NOMO-1 (cell line): ENCODE results near the gene FUT2.
A peak's percentile ranks its signal among the peaks of the same experiment; 100 is the strongest.
"Not testable (repeated sequence)": the region's sequence is repeated elsewhere in the genome, so short reads cannot be mapped to it uniquely, and the experiment has no call there.

Experiments used
- DNase-seq, 2 experiments: peaks; one replicate each; lab custom pipeline; 2025; ENCODE audit not compliant: unreplicated experiment in 2 of 2; lab: John Stamatoyannopoulos, UW

Gene FUT2

DNA sequence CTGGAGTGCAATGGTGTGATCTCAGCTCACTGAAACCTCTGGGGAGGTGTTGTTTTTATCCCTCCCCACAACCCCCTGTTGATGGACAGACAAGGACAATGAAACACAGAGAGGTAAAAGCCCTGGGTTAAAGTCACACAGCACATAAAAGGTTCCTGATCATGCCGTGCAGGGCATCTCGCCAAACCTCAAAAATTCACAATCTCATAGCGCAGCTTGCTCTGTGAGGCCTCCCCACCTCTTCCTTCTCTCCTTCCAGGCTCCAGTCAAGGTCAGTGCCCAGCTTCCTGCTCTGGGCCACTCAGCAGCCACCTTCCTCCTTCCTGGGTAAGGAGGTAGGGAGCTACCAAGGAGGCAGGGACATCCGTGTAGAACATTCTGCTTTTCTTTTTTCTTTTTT lies 2.3 kb downstream of the FUT2 start:
- no peak for DNase-seq

DNA sequence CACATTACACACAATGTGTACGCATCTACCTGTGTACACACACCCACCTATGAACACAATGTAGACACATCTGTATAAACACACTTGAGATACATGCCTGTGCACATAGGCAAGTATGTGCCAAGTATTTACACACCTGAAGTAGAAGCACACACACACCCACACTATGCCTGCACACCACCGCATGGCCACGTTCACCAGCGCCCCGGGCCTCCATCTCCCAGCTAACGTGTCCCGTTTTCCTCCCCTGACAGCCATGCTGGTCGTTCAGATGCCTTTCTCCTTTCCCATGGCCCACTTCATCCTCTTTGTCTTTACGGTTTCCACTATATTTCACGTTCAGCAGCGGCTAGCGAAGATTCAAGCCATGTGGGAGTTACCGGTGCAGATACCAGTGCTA lies 6.9 kb downstream of the FUT2 start:
- no peak for DNase-seq

DNA sequence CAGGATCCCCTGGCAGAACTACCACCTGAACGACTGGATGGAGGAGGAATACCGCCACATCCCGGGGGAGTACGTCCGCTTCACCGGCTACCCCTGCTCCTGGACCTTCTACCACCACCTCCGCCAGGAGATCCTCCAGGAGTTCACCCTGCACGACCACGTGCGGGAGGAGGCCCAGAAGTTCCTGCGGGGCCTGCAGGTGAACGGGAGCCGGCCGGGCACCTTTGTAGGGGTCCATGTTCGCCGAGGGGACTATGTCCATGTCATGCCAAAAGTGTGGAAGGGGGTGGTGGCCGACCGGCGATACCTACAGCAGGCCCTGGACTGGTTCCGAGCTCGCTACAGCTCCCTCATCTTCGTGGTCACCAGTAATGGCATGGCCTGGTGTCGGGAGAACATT lies 7.5 kb downstream of the FUT2 start:
- no peak for DNase-seq

DNA sequence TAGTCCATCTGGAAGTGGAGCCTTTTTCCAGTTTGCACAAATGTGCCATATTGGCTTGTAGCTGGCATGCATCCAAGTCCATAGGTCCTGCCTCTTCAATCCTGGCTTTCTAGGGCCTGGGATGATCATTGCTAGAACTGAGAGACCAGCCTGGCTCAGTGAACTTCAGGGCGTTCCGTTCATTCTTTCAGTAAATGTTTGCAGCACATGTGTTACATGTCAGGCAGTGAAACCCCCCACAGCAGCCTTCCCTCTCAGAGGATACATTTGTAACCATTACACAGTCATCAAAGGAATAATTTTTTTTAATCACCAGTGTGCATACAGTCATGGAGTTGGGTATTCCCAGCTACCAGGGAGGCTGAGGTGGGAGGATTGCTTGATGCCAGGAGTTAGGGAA lies 9.7 kb downstream of the FUT2 start:
- no peak for DNase-seq

DNA sequence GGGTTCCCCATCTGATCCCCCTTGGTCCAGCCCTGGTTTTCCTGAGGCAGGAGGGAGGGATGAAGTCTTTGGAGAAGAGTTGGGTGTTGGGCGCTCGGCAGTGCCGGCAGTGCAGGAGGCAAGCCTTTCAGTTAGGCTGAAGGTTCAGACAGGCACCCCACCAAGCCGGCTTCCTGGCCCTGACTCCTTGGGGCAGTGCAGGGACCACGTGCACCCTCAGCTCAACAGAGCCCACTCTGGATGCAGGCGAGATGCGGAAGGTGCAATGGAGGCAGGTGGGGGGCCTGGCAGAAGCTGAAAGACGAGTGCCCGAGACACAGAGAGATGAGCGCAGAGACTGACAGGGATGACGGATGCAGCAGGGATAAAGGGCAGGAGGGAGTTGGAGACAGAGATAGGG lies 12.7 kb downstream of the FUT2 start:
- no peak for DNase-seq

DNA sequence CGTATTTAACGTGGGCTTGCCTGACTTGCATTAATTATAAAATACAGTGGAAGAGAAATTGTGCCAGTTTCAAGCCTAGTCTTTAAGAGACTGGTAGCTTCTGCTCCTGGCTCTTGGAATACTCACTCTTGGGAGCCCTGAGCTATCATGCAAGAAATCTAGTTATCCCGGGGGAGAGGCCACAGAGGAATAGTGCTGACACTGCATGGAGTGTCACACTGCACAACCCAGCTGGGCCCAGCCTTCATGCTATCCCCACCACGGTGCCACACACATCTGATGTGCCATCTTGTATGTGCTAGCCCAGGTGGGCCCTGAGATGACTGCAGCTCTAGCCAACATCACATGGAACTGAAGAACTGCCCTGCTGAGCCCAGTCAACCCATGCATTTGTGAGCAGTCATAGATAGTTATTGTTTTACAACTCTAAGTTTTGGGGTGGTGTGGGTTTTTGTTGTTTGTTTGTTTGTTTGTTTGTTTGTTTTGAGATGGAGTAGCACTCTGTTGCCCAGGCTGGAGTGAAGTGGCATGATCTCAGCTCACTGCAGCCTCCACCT lies 15.4 kb downstream of the FUT2 start:
- no peak for DNase-seq

DNA sequence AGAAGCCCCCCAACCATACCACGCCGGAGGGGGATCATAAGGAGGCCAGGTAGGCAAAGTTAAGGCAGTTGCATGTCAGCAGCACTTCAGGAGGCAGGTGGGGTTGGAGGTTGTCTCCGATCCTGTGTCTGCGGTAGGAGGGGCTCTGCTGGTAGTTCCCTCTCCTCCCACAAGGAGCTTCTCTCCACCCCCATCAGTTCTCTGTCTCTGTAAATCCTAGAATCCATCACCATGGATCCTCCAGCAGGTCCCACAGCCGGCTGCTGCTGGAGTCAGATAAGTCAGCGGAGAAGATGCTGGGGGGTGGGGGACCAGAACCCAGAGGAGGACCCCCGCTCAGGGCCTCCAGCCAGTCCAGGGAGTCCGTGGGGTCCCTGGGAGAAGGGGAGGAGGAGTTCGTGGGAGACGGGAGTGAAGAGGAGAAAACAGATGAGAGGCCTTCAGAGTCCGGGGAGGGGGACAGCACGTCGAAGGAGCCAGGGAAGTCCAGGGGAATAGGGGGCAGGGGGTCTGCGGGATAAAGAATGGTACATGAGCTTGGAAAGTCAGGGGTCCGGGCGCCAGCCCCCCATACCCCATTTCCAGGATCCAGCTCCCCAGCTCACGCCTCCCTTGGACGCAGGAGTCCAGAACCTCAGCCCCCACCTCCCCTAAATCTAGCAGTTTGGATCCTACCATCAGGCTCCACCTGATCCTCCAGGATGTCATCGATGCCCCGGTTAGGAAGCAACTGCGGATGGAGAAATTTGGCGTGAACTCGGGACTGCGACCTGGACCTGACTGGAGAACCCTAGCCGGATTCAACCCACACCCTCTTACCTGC lies 17.5 kb downstream of the FUT2 start:
- peak in 1 of 2 experiments; percentile 13 for DNase-seq

DNA sequence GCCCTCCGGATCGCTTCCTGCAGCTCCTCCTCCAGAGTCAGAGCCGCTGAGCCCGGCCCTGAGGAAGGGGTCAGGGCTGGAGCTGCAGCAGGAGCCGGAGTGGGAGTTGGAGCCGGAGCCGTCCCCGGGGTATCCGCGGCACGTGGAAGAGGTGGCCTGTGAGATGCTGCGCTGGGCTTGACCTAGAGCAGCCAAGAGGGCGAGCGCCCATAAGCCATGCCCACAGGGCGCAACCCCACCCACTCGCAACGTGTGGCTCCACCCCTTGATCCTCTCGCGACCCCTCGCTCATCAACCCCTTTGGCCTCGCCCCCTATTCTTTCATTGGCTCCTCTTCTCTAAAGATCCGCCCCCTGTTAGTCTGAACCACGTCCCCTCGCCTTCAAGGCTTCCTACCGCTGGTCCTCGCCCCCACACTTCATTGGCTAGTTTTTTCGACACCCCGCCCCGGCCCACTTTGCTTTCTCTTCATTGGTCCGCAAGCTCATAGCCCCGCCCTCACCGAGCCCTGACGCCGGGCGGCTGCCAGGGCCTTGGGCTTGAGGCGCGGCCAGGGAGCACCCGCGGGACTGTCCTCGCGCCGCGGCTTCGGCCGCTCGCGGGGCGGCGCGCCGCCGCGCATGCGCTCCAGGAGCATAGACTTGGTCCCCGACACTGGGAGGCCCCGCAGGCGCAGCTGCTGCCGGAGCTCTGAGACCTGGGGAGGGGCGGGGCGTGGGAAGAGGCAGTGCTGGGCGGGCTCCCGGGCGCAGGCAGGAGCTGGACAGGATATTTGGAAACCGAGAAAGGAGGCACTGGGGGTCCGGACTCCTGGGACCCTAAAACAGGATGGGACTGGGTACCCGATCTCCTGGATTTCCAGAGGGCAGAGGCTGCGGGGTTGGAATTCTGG lies 18.3 kb downstream of the FUT2 start:
- DNase-seq = peak; percentile 100

DNA sequence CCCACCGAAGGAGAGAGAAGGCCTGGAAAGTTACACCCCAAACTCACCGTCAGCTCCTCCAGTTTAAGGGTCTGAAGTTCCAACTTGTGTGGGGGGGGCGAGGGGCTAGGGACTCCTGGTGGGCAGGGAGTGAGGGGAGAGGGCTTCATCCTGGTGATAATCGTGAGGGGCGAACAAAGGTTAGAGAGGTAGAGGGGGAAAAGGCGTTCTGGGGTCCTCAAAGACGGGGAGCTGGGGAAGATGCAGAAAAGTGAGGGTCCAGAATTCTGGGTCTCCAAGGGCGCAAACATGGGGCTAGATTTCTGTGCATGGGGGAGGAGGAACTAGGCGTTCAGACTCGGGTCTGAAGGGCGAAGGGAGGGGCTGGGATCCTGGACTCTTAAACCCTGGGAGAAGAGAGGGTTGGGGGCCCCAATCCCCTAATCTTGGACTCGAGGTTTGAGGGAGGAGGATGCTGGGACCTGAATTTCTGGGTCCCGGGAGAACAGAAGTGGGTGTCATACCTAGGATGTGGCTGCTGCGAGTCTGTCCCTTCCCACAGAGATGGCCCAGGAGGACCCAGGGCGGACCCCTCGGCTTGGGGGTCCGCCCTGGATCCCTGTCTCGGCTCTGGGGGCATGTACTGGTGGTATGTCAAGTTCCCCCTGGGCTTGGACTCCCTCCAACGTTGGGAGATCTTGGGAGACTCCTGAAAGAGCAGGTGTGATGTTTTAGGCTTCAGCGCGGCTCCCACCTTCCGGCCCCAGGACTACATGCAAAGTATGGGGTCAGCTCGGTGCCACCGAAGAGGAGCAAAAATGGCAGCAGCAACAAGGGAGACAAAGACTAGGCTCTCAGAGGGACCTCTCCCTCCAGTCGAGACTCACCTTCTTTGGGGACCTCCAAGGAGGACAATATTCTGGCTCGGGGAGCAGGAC lies 19.2 kb downstream of the FUT2 start:
- DNase-seq = no peak

DNA sequence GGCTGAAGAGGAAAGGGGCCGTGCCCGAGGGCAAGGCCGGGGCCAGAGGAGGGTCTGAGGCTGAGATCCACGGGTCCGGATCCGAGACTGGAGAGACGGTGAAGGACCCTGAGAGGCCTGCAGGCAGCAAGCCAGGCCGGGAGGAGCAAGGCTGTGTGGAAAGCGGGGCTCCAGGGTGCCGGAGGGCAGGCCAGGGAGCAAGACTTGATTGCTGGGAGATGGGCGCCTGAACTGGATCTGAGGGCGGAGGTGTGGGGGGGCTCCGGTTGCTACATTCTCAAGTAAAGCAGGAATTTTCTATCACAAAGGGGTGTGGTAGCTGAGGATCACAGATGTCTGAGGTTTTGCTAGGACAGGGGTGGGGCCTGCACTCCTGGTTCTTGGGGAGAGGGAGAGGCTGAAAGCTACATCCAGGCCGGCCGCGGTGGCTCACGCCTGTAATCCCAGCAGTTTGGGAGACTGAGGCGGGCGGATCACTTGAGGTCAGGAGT lies 20.0 kb downstream of the FUT2 start:
- DNase-seq = no peak

DNA sequence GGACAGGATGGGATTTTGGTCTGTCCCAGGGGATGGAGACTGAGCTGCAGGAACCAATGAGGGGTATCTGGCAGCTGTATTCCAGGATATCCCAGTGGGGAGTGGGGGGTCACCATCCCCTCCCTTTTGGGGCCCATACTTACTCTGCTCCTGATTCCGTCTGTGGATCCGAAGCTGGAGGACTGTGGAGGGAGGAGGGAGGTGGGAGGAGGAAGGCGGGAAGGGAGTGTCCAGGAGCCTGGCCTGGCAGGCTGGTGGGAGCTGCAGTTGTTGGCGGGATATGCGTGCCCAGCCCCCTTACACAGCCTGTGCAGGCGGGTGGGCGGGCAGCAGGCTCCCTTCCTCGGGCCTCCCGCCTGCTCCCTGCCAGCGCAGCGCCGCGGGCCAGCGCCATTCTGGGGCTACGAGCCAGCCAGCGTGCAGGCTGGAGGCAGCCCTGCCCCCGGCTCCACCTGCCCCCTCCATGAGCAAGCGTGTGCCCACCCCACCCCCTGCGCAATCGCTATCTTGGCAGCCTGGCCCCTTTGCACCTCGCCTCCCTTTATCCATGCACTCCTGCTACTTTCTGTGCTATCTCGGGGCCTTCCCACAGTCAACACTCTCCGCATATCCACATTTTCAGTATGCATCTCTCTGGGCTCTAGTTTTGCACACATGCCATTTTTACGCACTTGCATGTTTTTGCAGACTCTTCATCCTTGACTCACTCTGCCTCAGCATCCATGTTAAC lies 21.0 kb downstream of the FUT2 start:
- no peak for DNase-seq

DNA sequence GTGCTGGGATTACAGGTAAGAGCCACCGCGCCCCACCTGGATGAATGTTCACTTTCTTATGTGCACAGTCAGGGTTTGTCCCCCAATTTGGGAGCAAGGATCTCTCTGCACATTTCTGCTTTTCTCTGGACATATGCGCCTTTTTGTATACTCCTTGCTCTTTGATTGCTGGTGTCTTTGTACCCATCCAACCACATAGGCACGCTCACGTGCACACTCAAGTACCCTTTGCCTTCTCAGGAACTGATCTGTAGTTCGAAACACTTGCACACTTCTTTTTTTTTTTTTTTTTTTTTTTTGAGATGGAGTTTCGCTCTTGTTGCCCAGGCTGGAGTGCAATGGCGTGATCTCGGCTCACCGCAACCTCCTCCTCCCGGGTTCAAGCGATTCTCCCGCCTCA lies 22.3 kb downstream of the FUT2 start:
- DNase-seq = not testable (repeated sequence)

DNA sequence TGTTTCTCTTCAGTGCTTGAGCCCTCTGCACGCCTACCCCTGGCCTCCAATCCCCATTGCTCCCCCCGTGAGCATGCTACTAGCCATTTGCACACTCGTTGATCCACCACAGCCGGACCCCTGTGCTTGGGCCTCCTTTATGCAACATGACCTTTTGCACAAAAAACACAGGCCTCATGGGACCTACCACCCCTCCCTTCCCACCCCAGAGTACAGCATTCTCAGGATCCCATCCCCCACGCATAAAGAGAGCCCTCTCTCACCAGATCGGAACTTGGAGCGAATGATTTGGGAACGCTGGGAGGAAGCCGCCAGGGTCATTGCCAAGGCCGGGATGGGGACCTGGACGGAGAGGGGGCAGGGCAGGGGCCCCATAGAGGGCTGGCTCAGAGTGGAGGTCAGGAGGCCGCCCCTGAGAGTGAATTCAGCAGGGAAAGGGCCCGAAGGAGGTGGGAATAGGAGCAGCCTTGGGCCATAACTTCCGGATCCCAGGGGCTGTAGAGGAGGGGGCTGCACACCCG lies 23.0 kb downstream of the FUT2 start:
- DNase-seq = no peak

DNA sequence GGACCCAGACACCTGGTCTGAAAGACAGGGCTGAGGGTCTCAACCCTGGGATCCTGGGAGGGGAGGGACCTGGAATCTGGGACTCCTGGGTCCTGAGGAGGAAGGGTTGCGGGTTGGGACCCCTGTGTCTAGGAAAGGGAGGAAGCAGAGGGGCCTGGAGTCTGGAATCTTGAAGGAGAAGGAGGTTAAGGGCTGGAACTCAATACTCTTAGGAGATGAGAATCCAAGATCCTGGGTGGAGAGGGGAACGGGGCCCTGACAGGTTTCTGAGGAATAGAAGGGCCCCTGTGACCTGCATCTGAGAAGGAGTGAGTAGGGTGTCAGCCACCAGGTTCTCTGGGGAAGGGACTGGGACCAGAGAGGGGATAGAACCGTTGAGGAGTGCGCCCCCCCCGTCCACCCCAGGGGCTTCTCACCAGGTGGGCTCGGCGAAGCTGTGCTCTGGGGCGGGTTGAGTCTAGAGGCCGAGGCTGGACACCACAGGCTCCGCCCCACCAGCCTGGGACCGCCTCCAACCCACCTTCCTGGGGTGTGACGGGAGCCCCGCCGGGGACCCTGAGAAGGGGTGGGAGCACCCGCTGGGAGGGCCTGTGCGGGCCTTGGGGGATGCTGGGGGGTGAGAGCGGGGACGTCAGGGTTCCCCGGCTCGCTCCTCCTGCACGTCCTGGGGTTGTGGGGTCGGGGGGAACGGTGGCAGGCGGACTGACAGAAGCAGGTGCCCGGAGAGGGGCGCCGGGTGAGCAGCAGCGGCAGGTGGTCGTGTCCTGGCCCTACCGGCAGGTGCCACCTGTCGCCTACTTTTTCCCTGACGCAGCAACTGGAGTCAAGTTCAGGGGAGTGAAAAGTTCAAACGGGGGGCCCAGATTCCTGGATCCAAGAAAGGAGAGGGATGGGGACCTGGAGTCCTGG lies 23.7 kb downstream of the FUT2 start, which contains the start of gene MAMSTR:
TSS of gene MAMSTR (minus strand) at position 463 of the 909 bp plus-strand sequence. CDS start 694 bp downstream, outside the sequence.
- no peak for DNase-seq

DNA sequence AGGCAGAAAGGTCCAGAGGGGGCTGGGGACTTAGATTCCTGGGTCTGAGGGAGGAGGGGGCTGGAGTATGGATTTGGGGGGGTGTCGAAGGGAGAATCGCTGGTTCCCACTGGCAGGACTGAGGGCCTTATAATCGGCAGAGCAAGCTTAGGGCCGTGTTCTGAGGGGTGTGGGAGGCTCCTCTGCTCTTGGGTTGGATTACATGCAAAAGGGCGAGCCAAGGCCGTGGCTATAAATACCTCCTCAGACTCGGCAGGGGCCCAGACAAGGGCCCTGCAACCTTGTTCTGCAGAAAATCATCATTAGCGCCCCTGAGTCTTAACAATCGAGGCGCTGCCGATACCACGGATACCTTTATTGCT lies 24.5 kb downstream of the FUT2 start:
- no peak for DNase-seq

DNA sequence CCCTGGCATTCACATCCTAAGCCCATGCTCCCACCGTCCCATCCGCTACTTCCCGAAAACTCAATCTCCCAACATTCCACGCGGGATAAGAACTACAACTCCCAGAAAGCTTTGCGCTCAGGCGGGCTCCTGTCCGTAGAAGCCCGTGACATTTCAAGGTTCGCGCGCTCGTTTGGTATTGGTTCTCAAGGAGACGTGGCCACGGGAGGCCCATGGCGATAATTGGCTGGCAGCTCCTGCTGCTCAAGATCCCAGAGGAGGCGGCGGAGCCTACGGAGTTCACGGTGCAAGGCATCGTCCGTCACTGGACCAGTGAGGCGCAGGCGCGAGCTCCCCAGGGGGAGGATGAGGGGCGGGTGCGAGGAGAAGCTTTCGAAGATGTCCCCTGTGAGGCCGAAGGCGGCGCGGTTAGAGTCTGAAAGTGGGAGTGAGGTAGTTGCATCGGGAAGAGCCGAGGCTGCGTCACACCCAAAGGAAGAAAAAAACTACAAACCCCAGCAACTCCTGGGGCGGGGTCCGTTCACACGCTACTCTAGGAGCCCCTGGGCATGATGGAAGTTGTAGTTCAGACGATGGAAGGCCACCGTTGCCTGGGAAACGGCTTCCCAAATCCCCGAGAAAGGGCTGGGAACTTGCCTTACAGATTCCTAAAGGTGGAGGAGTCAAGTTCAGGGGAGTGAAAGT lies 25.0 kb downstream of the FUT2 start:
- DNase-seq = peak; percentile 96 to 97

DNA sequence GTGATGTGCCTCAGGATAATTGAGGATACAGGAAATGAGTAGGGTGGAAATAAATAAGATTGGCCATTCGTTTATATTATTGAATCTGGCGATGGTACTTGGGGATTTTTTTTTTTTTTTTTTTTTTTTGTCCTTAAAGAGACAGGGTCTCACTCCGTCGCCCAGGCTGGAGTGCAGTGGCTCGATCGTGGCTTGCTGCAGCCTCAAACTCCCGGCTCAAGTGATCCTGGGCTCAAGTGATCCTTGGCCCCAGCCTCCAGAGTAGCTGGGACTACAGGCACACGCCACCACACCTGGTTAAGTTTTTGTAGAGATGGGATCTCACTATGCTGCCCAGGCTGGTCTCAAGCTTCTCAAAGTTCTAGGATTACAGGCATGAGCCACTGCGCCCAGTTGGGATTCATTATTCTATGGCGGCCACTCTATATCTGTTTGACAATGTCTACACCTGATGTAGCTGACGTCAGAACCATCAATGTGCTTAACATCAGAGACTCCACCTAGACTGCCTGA lies 26.5 kb downstream of the FUT2 start:
- DNase-seq = no peak
